Measurements from ENCODE around the gene UGGT2. TPM values are rescaled to one million over a fixed set of nuclear protein-coding genes. Genes with fewer than 3 reads are reported as not detected.

UGGT2 gene
- total RNA-seq, 4 donors from 2014 or later = 19.5 to 148 (median 41.0) TPM

DNA sequence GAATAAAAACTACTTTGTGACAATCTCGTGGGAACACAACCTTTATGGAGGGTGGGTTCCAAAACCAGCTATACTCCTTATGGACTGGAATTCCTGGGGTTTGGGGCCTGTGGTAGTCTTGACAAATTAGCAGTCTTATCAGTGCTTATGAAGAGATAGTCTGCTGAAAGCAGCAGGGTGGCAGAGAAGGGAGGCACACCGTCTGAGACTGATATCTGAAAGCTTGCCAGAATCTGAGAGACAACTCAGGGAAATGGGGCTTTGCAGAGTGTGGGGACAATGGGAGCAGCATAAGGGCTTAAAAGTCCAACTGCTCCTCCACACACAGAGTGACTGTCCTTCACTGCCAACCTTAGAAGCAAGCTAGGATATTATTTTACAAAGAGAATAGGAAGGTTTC lies 95.9 kb downstream of the UGGT2 start:
- no peak overlapping the region for H3K4me3 ChIP-seq
- in situ Hi-C loops (cut with MboI; ENCODE audit: low pct_ligation_motif_present in 1 of 4, low pct_unique_long_range_greater_than_20kb in 1 of 4, low sequenced_read_pairs in 3 of 4) = no loop called here
- no peaks in the 10 kb centered on the region for H3K27me3 ChIP-seq
- DNase-seq = no peak
- no peaks in the 10 kb centered on the region for H3K4me1 ChIP-seq
- H3K27ac ChIP-seq = no peak overlapping the region
- intact Hi-C loops (cut with DNase I; ENCODE audit: low total_unique reads) = no loop called here
- H3K36me3 ChIP-seq = peaks cover 0 to 7% (median 0%) of the 10 kb centered on the region in 4 donors
- H3K9me3 ChIP-seq = peaks cover 11 to 15% of the 10 kb centered on the region in 2 donors
- no peak for TF ChIP-seq CTCF (IDR thresholded peaks at IDR 0.05)
- TF ChIP-seq EP300 (IDR thresholded peaks at IDR 0.05; ENCODE audit: low read depth) = no peak
- TF ChIP-seq POLR2AphosphoS5 (IDR thresholded peaks at IDR 0.05) = no peak
- no peak for TF ChIP-seq POLR2A (IDR thresholded peaks at IDR 0.05)
- 84 to 100% methylated on average over 2 of the region's 2 CpGs for WGBS, 2 donors (ENCODE audit: low coverage in 1 of 2)

- intact Hi-C loops (cut with DNase I; ENCODE audit: low total_unique reads) = no loop called here
- in situ Hi-C loops (cut with MboI; ENCODE audit: low pct_ligation_motif_present in 1 of 4, low pct_unique_long_range_greater_than_20kb in 1 of 4, low sequenced_read_pairs in 3 of 4) = no loop called here
Observed at GRCh38 chr13:95956589-95957148, 96.5 kb downstream of the UGGT2 start.

DNA sequence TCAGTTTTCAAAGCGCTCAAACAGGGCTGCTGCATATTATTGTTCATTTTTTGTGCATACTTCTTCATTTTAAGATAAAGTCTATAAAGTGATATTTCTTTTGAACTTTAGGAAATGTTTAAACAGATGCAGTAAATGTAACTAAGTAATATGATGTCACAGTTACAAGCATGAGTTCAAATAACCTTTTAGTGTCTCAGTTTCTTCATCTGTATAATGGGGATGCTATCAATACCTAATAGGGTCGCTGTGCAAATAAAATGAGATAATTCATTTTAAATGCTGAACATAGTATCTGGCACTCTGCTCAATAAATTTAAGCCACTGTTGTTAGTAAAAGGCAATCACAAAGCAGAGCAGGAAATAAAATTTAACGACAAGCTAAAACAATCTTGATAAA lies 97.5 kb downstream of the UGGT2 start:
- no peaks in the 10 kb centered on the region for H3K27me3 ChIP-seq
- H3K36me3 ChIP-seq = no peaks in the 10 kb centered on the region
- DNase-seq = no peak
- TF ChIP-seq POLR2A (IDR thresholded peaks at IDR 0.05) (no peak), CTCF (IDR thresholded peaks at IDR 0.05) (no peak), POLR2AphosphoS5 (IDR thresholded peaks at IDR 0.05) (no peak), EP300 (IDR thresholded peaks at IDR 0.05; ENCODE audit: low read depth) (no peak)
- peaks cover 7 to 8% of the 10 kb centered on the region in 2 donors for H3K9me3 ChIP-seq
- 79 to 86% methylated on average over 3 of the region's 3 CpGs for WGBS, 2 donors (ENCODE audit: low coverage in 1 of 2)
- in situ Hi-C loops (cut with MboI; ENCODE audit: low pct_ligation_motif_present in 1 of 4, low pct_unique_long_range_greater_than_20kb in 1 of 4, low sequenced_read_pairs in 3 of 4) (no loop called here), intact Hi-C loops (cut with DNase I; ENCODE audit: low total_unique reads) (no loop called here)
- H3K4me1 ChIP-seq = no peaks in the 10 kb centered on the region
- H3K27ac ChIP-seq = no peak overlapping the region
- H3K4me3 ChIP-seq = no peak overlapping the region

More at GRCh38 chr13:95956589-95957148, 96.5 kb downstream of the UGGT2 start:
- no peaks in the 10 kb centered on the region for H3K27me3 ChIP-seq
- no peak for TF ChIP-seq EP300 (IDR thresholded peaks at IDR 0.05; ENCODE audit: low read depth)
- TF ChIP-seq POLR2AphosphoS5 (IDR thresholded peaks at IDR 0.05) = no peak
- TF ChIP-seq CTCF (IDR thresholded peaks at IDR 0.05) = no peak
- TF ChIP-seq POLR2A (IDR thresholded peaks at IDR 0.05) = no peak
- no peak overlapping the region for H3K4me3 ChIP-seq
- peaks cover 0 to 4% (median 0%) of the 10 kb centered on the region in 4 donors for H3K36me3 ChIP-seq
- H3K4me1 ChIP-seq = no peaks in the 10 kb centered on the region
- H3K27ac ChIP-seq = no peak overlapping the region
- peaks cover 11 to 15% of the 10 kb centered on the region in 2 donors for H3K9me3 ChIP-seq
- no peak for DNase-seq

DNA sequence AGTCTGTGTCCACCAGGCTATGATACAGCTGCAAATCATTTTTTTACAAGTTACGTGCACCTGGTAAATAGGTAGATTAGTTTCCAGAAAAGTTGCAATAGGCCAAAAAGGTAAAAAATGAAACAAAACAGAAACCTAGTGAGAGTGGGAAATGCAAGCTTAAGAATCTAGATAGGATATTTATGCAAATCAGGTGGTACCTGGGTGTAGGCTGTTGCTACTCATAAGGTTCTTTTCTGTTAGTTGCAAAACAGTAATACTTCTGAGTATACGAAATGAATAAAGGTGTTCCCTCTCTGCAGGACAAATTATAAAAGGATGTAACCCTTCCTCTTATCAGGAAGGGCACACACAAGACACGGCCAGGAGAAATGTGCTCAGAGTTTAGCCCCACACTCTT lies 97.9 kb downstream of the UGGT2 start:
- no peak for DNase-seq
- intact Hi-C loops (cut with DNase I; ENCODE audit: low total_unique reads) = no loop called here
- no peak overlapping the region for H3K27ac ChIP-seq
- in situ Hi-C loops (cut with MboI; ENCODE audit: low pct_ligation_motif_present in 1 of 4, low pct_unique_long_range_greater_than_20kb in 1 of 4, low sequenced_read_pairs in 3 of 4) = no loop called here
- H3K9me3 ChIP-seq = peaks cover 3% of the 10 kb centered on the region in 2 donors
- WGBS, 2 donors (ENCODE audit: low coverage in 1 of 2) = 76 to 96% methylated on average over 2 to 3 of the region's 3 CpGs
- H3K36me3 ChIP-seq = no peaks in the 10 kb centered on the region
- no peaks in the 10 kb centered on the region for H3K4me1 ChIP-seq
- H3K27me3 ChIP-seq = no peaks in the 10 kb centered on the region
- no peak overlapping the region for H3K4me3 ChIP-seq
- no peak for TF ChIP-seq POLR2AphosphoS5 (IDR thresholded peaks at IDR 0.05)

- no peak for TF ChIP-seq POLR2AphosphoS5 (IDR thresholded peaks at IDR 0.05)
- no peak for TF ChIP-seq EP300 (IDR thresholded peaks at IDR 0.05; ENCODE audit: low read depth)
- no peak for TF ChIP-seq POLR2A (IDR thresholded peaks at IDR 0.05)
- TF ChIP-seq CTCF (IDR thresholded peaks at IDR 0.05) = no peak
- Histone ChIP-seq H3K36me3 (no peaks in the 10 kb centered on the region), H3K4me3 (no peak overlapping the region), H3K9me3 (no peaks in the 10 kb centered on the region), H3K4me1 (peaks cover 0 to 2% (median 0%) of the 10 kb centered on the region in 4 donors), H3K27me3 (no peaks in the 10 kb centered on the region), H3K27ac (no peak overlapping the region)
- in situ Hi-C loops (cut with MboI; ENCODE audit: low pct_ligation_motif_present in 1 of 4, low pct_unique_long_range_greater_than_20kb in 1 of 4, low sequenced_read_pairs in 3 of 4) = no loop called here
- DNase-seq = no peak
- intact Hi-C loops (cut with DNase I; ENCODE audit: low total_unique reads) = no loop called here
Observed at GRCh38 chr13:95954266-95954665, 98.9 kb downstream of the UGGT2 start.
